Measurements from ENCODE around the gene FOXN3. TPM values are rescaled to one million over a fixed set of nuclear protein-coding genes. Genes with fewer than 3 reads are reported as not detected.

Gene FOXN3
- total RNA-seq, 2 donors from 2014 or later: 141 to 150 TPM

- no peaks in the 10 kb centered on the region for H3K36me3 ChIP-seq
- DNase-seq (ENCODE audit: low spot score): no peak
- no peak for ATAC-seq (ENCODE audit: insufficient number of reproducible peaks, low FRiP score, low read depth)
- no peak overlapping the region for H3K4me3 ChIP-seq
- peaks cover 16 to 63% of the 10 kb centered on the region in 2 donors for H3K4me1 ChIP-seq (ENCODE audit: control insufficient read depth in 1 of 2, low read depth in 2 of 2)
- no peaks in the 10 kb centered on the region for H3K9me3 ChIP-seq
- TF ChIP-seq CTCF (IDR thresholded peaks at IDR 0.05): no peak
- H3K27ac ChIP-seq: no peak overlapping the region
- no peaks in the 10 kb centered on the region for H3K27me3 ChIP-seq (replicated peaks; ENCODE audit: insufficient read depth)
These were observed 25.9 kb downstream of the FOXN3 start for GRCh38 chr14:89391123-89391522.

GRCh38 chr14:89388853-89389252 is 28.2 kb downstream of the FOXN3 start:
- no peak overlapping the region for H3K4me3 ChIP-seq
- H3K27me3 ChIP-seq (replicated peaks; ENCODE audit: insufficient read depth): no peaks in the 10 kb centered on the region
- peaks cover 18 to 58% of the 10 kb centered on the region in 2 donors for H3K4me1 ChIP-seq (ENCODE audit: control insufficient read depth in 1 of 2, low read depth in 2 of 2)
- ATAC-seq (ENCODE audit: insufficient number of reproducible peaks, low FRiP score, low read depth) (no peak), DNase-seq (ENCODE audit: low spot score) (no peak)
- H3K27ac ChIP-seq: no peak overlapping the region
- H3K36me3 ChIP-seq: no peaks in the 10 kb centered on the region
- no peaks in the 10 kb centered on the region for H3K9me3 ChIP-seq
- TF ChIP-seq CTCF (IDR thresholded peaks at IDR 0.05): no peak

GRCh38 chr14:89387922-89388685 is 28.9 kb downstream of the FOXN3 start:
- peaks cover 18 to 52% of the 10 kb centered on the region in 2 donors for H3K4me1 ChIP-seq (ENCODE audit: control insufficient read depth in 1 of 2, low read depth in 2 of 2)
- no peaks in the 10 kb centered on the region for H3K27me3 ChIP-seq (replicated peaks; ENCODE audit: insufficient read depth)
- no peak overlapping the region for H3K4me3 ChIP-seq
- no peak for TF ChIP-seq CTCF (IDR thresholded peaks at IDR 0.05)
- H3K27ac ChIP-seq: no peak overlapping the region
- DNase-seq (ENCODE audit: low spot score): no peak
- no peaks in the 10 kb centered on the region for H3K9me3 ChIP-seq
- H3K36me3 ChIP-seq: no peaks in the 10 kb centered on the region
- ATAC-seq (ENCODE audit: insufficient number of reproducible peaks, low FRiP score, low read depth): no peak

- H3K4me1 ChIP-seq (ENCODE audit: control insufficient read depth in 1 of 2, low read depth in 2 of 2): peaks cover 19 to 52% of the 10 kb centered on the region in 2 donors
- H3K9me3 ChIP-seq: no peaks in the 10 kb centered on the region
- no peaks in the 10 kb centered on the region for H3K27me3 ChIP-seq (replicated peaks; ENCODE audit: insufficient read depth)
- ATAC-seq (ENCODE audit: insufficient number of reproducible peaks, low FRiP score, low read depth): no peak
- no peak overlapping the region for H3K4me3 ChIP-seq
- no peak for DNase-seq (ENCODE audit: low spot score)
- H3K27ac ChIP-seq: no peak overlapping the region
- no peak for TF ChIP-seq CTCF (IDR thresholded peaks at IDR 0.05)
- H3K36me3 ChIP-seq: no peaks in the 10 kb centered on the region
These were observed 30.7 kb downstream of the FOXN3 start for GRCh38 chr14:89386212-89386886.

- Histone ChIP-seq H3K9me3 (no peaks in the 10 kb centered on the region), H3K4me1 (ENCODE audit: control insufficient read depth in 1 of 2, low read depth in 2 of 2) (peaks cover 21 to 61% of the 10 kb centered on the region in 2 donors), H3K27me3 (replicated peaks; ENCODE audit: insufficient read depth) (no peaks in the 10 kb centered on the region), H3K27ac (no peak overlapping the region), H3K4me3 (no peak overlapping the region), H3K36me3 (no peaks in the 10 kb centered on the region)
- no peak for ATAC-seq (ENCODE audit: insufficient number of reproducible peaks, low FRiP score, low read depth)
- DNase-seq (ENCODE audit: low spot score): no peak
- TF ChIP-seq CTCF (IDR thresholded peaks at IDR 0.05): no peak
These were observed 32.4 kb downstream of the FOXN3 start for GRCh38 chr14:89384636-89385035.
